HG02938 (cell line): ENCODE measurements around the gene TSPAN18.

Experiments used
- ATAC-seq: cut with Tn5 transposase; IDR thresholded peaks from one replicate; pipeline ENCODE4 v1.9.1; 2021; ENCODE audit warnings: mild to moderate bottlenecking, moderate library complexity; ENCODE audit not compliant: unreplicated experiment

The TSPAN18 gene

GRCh38 chr11:44737245-44738085 lies 10.7 kb downstream of the TSPAN18 start:
- no peak for ATAC-seq

DNA sequence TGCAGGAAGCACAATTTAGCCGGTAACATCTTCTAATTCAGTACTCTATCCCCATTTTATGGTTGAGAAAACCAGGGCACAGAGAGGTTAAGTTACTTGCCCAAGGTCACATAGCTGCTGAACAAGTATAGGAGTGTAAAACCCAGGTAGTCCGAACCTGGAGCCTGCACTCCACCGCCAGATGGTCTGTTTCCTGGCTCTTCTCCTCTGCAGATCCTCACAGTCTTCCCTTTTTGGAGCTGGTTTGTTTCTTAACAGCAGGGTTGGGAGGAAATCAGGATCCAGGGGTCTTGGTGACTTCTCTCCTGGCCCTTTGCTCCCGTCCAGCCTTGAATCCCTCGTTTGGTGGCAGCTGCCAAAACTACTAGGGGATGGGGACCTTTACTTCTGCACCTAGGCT lies 12.0 kb downstream of the TSPAN18 start:
- ATAC-seq, result no peak

GRCh38 chr11:44740967-44741366 lies 14.2 kb downstream of the TSPAN18 start:
- no peak for ATAC-seq

- no peak for ATAC-seq
Observed at GRCh38 chr11:44741976-44742375, 15.2 kb downstream of the TSPAN18 start.

DNA sequence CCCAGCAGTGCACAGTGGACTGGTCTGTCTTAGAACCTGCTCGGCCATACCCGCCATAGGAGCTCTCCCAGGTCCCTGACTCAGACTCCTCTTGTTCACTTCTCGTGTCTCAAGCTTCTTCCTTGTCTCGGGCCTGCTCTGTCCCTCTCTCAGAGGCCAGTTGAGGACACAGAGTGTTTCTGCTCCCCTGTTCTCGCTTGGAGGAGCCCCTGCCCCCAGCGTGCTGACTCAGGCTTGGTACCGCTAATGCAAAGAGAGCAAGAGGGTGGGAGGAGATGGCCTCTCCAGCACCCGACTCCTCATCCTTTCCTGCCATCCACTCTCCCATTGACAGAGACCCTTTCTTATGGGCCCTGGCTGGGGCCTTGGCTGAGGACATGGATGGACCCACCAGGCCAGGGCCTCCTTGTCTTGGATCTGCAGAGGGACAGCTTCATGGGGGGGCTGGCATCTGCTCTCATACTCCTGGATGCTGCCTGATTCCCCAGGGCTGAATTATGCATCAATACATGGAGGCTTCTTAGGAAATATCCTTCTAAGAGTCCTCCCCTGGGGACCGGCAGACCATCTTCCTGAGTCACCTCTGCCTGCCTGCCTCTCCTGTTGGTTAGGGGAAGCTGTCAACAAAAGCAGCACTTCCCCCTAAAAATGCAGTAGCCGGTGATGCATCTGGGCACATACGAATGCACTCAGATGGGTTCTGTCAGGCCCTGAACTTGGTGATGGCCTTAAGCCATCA lies 15.9 kb downstream of the TSPAN18 start:
- no peak for ATAC-seq

GRCh38 chr11:44743326-44743725 lies 16.6 kb downstream of the TSPAN18 start:
- ATAC-seq, result no peak

DNA sequence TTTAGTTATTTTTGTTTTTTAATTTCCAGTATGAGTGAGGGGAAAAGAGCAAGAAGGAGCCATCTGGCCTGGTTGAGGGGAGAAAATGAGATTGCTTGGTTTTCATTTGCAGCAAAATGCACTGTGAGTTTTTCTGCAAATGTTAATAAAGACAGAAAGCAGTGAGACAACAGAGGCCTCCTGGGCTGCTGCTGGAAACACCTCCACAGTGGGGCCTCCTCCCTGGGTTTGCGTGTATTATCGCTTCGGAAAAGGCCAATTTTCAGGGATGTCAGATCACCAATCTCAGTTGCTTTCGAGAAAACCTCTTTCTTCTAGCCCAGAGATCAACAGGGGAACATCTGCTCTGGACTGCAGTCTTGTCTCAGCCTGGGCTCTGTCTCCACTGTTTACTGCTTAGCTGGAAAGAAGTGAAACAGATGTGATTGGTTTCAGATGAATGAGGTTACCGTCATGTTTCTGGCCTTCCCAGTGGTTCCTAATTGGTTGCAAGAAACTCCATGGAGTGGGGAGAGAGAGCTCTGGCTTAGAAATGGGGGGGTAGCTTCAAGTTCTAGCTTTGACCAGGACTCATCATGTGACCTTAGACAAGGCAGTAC lies 17.3 kb downstream of the TSPAN18 start:
- ATAC-seq, result no peak

GRCh38 chr11:44746894-44747293 lies 20.1 kb downstream of the TSPAN18 start:
- ATAC-seq, result no peak

- ATAC-seq, result no peak
Observed at GRCh38 chr11:44747316-44747715, 20.6 kb downstream of the TSPAN18 start.

DNA sequence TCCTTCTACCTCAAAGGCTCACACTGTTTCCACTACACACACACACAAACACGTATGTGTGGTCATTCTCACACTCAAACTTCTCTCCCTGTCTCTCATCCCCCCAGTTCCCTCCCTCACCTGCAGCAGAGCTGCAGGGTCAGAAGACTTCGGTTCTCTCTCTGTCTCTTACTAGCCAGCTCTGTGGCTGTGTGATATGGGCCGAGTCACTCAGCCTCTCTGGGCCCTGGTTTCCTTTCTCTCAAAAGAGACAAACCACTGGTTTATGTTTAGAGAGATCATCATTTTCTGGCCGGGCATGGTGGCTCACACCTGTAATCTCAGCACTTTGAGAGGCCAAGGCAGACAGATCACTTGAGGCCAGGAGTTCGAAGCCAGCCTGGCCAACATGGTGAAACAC lies 21.1 kb downstream of the TSPAN18 start:
- no peak for ATAC-seq

- ATAC-seq, result no peak
Observed at GRCh38 chr11:44748606-44749005, 21.8 kb downstream of the TSPAN18 start.

DNA sequence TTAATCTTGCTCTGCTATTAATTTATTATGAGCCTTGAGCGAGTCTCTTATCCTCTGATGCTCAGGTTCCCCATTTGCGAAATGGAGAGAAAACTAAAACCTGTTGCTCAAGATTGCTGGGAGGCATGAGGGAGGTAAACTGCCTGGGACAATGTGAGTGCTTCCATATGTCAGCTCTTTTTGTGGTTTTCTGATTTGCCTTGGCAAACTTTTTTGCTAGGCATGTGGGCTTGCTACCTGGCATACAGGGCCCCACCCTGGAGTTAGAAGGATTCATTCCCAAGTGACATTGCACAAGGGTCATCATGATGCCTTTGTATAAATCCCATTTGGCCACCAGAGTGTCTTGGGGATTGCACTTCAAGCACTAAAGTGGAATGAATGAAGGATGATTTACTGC lies 22.4 kb downstream of the TSPAN18 start:
- ATAC-seq, result no peak

DNA sequence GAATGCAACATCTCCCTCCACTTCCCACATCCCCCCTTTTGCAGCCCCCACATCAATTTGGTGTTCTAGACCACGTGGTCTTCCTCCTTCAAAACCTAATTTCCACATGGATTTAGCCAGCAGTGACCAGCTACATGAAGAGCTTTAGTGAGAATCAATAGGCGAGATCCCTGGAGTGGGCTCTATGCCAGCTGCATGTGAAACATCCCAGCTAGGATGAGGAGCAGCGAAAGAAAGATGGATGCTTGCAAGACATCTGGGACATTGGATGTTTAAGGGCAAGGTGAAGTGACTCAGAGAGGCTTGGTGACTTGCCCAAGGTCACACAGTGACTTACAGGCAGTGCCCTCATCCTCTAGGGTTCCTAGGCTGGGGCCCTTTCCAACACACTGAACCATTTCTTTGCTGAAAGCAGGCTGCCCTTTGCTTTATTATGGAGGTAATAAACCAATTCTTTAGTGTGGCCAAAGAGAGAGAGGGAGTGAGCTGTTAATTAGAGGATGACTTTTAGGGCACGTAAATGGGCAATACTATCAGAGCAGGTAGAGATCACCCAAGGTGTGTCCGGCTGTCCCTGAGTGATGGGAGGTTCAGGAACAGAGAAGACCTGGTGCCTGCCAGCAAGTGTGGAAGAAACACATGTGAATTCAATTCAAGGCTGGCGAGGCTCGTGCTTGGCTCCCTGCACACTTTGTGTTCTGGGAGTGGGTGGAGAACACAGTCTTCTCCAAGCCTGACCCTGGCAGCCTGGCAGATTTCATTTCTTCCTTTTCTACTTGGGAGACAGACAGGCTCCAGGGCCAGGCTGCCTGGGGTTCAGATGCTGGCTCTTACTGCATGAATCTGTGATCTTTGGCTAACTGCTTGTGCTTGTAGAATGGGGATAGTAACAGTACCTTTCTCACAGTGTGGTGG lies 24.0 kb downstream of the TSPAN18 start:
- ATAC-seq, result no peak

DNA sequence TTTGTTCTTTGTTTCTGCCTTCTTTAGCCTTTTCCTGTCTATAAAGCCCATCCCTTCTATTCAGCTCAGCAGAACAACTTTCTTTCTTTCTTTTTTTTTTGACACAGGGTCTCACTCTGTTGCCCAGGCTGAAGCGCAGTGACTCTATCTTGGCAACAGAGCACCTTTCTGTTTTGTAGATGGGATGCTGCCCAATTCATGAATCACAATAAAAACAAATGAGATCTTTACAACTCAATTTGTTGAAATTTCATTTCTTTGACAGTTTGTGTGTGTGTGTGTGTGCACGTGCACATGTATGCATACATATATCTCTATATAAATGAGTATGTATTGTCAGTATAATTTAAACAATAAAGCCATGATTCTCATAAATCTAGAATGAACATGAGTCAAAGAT lies 25.5 kb downstream of the TSPAN18 start:
- no peak for ATAC-seq

DNA sequence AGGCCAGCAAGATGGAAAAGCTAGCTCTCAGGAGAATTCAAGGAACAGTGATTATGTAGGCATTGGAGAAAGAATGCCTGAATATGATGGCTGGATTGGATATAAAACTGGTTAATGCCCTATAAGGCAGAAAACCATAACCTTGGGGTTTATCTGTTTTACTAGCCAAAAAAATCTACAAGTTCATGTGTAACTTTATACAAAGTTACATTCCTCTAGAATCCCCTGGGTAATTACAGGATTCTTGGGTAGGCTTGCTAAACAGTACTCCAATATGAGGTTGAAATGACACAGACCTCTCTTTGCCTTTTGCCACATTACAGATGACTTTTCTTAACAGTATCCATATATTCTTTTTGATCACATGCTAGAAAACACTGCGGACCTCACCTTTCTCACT lies 26.0 kb downstream of the TSPAN18 start:
- no peak for ATAC-seq

- no peak for ATAC-seq
Observed at GRCh38 chr11:44753961-44754645, 27.3 kb downstream of the TSPAN18 start.

- ATAC-seq, result no peak
Observed at GRCh38 chr11:44754876-44755555, 28.3 kb downstream of the TSPAN18 start.

DNA sequence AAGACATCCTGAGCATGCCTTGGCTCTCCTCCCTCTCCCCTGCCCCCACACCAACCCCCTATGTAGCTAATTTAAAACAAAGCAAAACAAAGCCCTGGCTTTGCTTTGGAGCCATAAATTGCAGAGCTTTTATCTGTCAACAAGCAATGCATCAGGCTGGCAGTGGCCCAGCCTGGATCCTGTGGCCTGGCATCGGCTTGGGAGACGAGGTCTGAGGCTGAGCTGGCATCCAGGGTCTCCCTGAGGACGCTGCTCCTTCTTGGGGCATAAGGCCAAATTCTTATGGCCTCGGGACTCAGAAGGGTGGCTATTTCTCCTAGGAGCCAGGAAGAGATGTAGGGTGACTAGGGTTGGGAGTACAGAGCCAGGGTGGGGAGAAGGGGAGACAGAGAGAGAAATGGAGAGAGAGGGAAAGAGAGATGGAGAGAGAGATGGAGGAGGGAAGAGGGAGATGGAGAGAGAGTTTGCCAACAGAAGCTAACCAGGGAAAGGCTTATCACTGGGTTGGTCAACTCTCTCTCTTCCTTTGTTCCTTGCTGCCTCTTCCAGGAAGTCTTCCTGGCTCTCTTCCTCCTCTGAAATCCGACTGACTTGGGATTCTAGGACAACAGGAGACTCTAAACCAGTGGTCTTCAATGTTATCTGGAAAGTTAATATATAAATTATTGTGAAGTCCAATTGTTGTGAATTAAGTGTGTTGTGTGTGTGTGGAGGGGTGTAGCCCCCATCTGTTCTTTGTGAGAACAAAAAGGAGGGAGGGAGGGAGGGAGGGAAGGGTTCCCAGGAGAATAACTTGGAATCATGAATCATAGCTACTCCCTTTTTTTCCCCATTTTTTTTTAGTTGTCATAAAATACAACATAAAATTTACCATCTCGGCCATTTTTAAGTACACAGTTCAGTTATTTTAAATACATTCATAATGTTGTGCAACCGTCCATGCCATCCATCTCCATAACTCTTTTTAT lies 29.1 kb downstream of the TSPAN18 start:
- ATAC-seq, result no peak

GRCh38 chr11:44758983-44759382 lies 32.2 kb downstream of the TSPAN18 start:
- no peak for ATAC-seq
